GM12801 (cell line): ENCODE data around the gene COMMD6.

ENCODE experiments used
- TF ChIP-seq, protein P1 (sequence below): IDR thresholded peaks from one replicate; pipeline ENCODE4 v1.5.1; 2011; ENCODE audit warnings: control low read depth; ENCODE audit not compliant: insufficient read length; ENCODE audit errors: extremely low read depth

The COMMD6 gene

DNA sequence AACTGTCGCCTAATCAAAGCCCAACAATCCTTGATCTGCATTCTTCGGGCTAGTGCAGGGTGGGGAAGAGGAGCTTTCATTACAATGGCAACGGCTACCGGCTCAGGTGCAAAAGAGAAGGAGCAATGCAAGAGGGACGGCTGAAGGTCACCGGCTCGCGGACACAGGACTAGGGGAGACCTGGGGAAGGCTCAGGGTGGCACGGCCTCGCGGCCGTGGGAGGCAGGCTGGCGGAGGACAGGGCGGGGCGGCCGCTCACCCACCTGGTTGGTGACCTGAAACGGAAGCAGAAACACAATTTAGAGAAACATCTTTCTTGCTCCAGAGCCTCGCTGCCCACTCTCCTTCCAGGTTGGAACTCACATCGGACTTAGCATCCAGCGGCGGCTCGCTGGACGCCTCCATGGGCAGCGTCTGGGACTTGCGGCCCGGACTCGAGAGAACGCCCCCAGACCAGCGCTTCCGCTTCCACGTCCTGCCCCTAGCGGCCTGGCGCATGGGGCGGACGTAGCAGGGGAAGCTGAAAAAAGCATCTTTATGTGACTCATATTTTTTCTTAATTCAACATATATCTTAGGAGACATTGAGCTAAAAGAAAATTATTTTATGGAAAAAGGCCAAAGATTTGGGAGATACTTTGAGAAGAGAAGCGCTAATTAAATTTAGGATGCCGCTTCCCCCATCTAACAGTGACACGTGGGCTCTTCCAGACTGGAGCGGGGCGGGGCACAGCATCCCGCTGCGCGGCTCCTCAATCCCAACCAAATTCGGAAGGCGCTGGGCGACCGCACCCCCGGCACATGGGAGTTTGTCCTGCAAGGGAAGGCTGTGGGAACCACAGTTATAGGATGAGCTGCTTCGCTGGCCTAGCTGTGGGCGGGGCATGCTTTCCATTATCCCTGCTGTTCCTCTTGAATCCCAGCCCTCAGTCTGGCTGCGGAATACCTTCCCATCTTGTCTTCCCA lies at the start of gene COMMD6:
Gene COMMD6 (minus strand): TSS at position 441 of the 965 bp plus-strand sequence. CDS start 36 bp downstream, at position 405.
- TF ChIP-seq, protein P1, sequence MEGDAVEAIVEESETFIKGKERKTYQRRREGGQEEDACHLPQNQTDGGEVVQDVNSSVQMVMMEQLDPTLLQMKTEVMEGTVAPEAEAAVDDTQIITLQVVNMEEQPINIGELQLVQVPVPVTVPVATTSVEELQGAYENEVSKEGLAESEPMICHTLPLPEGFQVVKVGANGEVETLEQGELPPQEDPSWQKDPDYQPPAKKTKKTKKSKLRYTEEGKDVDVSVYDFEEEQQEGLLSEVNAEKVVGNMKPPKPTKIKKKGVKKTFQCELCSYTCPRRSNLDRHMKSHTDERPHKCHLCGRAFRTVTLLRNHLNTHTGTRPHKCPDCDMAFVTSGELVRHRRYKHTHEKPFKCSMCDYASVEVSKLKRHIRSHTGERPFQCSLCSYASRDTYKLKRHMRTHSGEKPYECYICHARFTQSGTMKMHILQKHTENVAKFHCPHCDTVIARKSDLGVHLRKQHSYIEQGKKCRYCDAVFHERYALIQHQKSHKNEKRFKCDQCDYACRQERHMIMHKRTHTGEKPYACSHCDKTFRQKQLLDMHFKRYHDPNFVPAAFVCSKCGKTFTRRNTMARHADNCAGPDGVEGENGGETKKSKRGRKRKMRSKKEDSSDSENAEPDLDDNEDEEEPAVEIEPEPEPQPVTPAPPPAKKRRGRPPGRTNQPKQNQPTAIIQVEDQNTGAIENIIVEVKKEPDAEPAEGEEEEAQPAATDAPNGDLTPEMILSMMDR: no peak

DNA sequence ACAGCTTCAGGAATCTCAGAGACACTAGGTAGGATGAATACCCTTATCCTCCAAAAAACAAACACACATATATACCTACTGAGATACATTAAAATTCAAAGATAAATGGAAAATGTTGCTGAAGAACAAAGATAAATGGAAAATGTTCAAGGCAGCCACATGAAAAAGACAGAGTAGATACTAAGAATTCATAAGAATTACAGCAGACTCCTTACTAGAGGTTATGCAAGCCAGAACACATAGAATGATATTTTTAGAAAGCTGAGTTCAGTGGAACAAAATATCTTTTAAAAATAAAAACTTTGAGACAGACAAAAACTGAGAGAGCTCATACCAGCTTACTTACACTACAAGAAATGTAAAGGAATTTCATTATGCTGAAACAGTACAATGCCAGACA lies 47.5 kb upstream of the COMMD6 start:
- TF ChIP-seq, protein P1: no peak

DNA sequence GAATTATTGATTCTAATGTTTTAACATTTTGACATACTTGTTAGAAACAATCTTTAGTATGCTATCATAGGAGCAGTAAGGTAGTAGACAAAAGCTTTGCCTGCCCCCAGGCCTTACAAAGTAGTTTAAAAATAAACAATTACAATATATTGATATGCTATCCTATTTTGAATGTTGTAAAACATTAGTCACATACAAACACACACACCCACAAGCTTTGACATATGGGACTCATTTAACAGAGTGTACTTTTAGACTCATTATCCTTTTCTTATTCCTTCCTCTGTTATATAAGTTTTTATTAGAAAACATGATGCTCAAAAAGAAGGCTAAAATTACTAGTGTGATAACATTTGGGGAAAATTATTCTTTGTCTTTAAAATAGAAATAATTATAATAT lies 45.5 kb upstream of the COMMD6 start:
- TF ChIP-seq, protein P1: no peak

DNA sequence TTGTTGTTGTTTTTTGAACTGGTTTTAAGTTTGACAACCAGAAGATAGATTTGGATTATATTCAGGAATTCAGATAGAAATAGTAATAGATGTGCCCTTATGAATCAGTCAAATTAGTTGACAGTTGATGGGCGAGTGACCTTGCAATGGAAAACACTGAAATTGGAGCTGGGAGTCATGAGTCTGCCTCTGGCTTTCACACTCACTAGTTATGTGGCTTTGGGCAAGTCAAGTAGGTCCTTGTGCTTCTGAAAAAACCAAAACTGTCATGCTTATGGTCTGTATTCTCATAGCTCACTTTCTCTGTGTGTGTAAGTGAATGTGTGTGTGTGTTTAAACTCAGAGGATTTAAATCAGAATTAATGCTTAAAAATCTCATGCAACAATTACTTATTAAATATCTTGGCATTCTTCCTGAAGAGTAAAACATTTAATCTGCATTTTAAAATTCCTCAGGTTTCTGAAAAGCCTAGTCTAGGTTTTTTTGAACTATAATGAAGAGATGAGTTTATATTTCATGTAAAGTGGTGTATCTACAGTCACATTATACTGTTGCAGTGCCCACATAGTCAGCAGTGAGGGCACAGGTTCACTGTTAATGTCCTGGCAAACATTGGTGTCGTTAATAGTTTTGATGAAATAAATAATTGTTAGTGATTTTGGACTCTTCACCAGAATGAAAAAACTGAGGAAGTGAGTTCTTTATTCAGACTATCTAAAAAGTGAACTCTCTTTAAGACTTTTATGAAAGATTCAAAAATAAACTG lies 44.4 kb upstream of the COMMD6 start:
- TF ChIP-seq, protein P1: no peak

DNA sequence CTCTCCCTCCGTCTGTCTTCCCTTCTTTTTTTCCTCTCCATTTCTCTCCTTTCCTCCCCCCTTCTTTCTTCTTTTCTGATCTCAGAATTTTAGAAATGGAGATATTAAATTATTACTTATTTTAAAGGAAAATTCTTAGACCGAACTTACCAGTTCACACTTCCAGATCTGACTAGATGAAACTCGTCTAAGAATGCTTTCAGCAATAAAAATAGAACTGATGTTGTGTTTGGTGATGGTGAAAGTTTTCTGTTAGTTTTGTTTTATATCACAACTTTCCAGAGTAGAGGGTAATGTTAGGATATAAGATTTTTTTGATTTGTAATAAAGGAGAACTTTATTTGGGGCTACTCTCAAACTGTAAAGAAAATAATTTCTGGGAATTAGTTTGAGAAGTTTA lies 41.9 kb upstream of the COMMD6 start:
- TF ChIP-seq, protein P1: no peak

GRCh38 chr13:75569576-75569975 lies 31.9 kb upstream of the COMMD6 start:
- TF ChIP-seq, protein P1: no peak

DNA sequence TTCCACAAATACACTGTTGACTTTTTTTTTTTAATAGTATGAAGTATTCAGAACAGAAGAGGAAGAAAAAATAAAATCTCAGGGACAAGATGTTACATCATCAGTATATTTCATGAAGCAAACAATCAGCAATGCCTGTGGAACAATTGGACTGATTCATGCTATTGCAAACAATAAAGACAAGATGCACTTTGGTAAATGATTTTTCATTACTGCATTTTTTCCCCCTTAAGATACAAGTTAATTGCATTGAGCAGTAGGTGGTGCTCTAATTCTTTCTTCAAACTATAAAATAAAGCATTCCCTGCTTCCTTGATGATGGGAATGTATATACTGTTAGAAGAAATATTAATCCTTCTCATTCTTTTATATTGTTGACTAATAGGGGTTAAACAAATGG lies 29.0 kb upstream of the COMMD6 start:
- TF ChIP-seq, protein P1: no peak
